T-cell (primary cell): Measurements from ENCODE around the gene GATAD2A. TPM values are rescaled to one million over a fixed set of nuclear protein-coding genes. Genes with fewer than 3 reads are reported as not detected.

Experiments used
- ATAC-seq, 4 experiments: fragments of 200-7000 bp in 3 of 4; fragments of 150-1000 bp in 1 of 4; cut with Tn5 transposase; replicated peaks in 1 of 4; 1 replicate in 3 of 4; 2 replicates in 1 of 4; pipeline ENCODE4 v1.10.0; 2021; ENCODE audit warnings: moderate library complexity in 3 of 4, mild to moderate bottlenecking in 2 of 4, moderate number of reproducible peaks in 1 of 4
- CTCF ChIA-PET, 2 donors: fragments of 300-600 bp; sonication (Branson Sonifier 250); formaldehyde crosslinking; loops; one replicate each; lab custom pipeline; 2022; ENCODE audit warnings: antibody characterized with exemption in 2 of 2; lab: Charles Lee
- POLR2A ChIA-PET, 2 donors: fragments of 300-600 bp; sonication (Branson Sonifier 250); formaldehyde crosslinking; loops; one replicate each; lab custom pipeline; 2022; ENCODE audit warnings: antibody characterized with exemption in 2 of 2; lab: Charles Lee
- DNase-seq, 35 experiments: peaks; one replicate each; pipeline versions ENCODE4 v3.0.0 to v3.0.0-alpha.2; 2013 to 2023
- H3K27ac ChIP-seq: one replicate; pipeline ENCODE4 v1.5.1; 2013; ENCODE audit warnings: low read length
- H3K27me3 ChIP-seq, 2 experiments: replicated peaks in 1 of 2; 1 replicate in 1 of 2; 2 replicates in 1 of 2; pipeline versions ENCODE4 v1.6.1 to v1.7.0; 2013; ENCODE audit warnings: low read length in 1 of 2, mixed read lengths in 1 of 2; ENCODE audit not compliant: control insufficient read depth in 2 of 2, insufficient read depth in 2 of 2; ENCODE audit errors: extremely low read depth in 1 of 2
- H3K36me3 ChIP-seq, 2 donors: 1 replicate in 1 of 2; 2 replicates in 1 of 2; pipeline versions ENCODE4 v1.6.1 to v1.7.0; 2013; ENCODE audit warnings: low read length in 1 of 2; ENCODE audit not compliant: control insufficient read depth in 2 of 2, insufficient read depth in 1 of 2; ENCODE audit errors: extremely low read depth in 1 of 2
- H3K4me1 ChIP-seq, 2 experiments: 1 replicate in 1 of 2; 2 replicates in 1 of 2; pipeline versions ENCODE4 v1.6.1 to v1.7.0; 2013; ENCODE audit warnings: low read length in 2 of 2, mixed read lengths in 1 of 2; ENCODE audit not compliant: insufficient read depth in 2 of 2, control insufficient read depth in 1 of 2; ENCODE audit errors: extremely low read depth in 1 of 2
- H3K4me3 ChIP-seq, 2 donors: 1 replicate in 1 of 2; 2 replicates in 1 of 2; pipeline versions ENCODE4 v1.5.1 to v1.7.0; 2013; ENCODE audit warnings: mild to moderate bottlenecking in 2 of 2, low read length in 1 of 2, moderate library complexity in 1 of 2; ENCODE audit not compliant: control insufficient read depth in 1 of 2; ENCODE audit errors: extremely low read depth in 1 of 2
- H3K9me3 ChIP-seq: 2 replicates; pipeline ENCODE4 v1.7.0; 2013
- H3K27ac Mint-ChIP-seq, 2 donors: one replicate each; pipeline ENCODE4 v1.8.0; 2020 to 2021; ENCODE audit warnings: mild to moderate bottlenecking in 2 of 2, mixed read lengths in 2 of 2
- H3K27me3 Mint-ChIP-seq, 2 donors: one replicate each; pipeline ENCODE4 v1.8.0; 2021 to 2022; ENCODE audit warnings: mixed read lengths in 2 of 2
- H3K36me3 Mint-ChIP-seq: one replicate; pipeline ENCODE4 v1.8.0; 2021; ENCODE audit warnings: mixed read lengths
- H3K4me1 Mint-ChIP-seq, 3 donors: one replicate each; pipeline ENCODE4 v1.8.0; 2020 to 2022; ENCODE audit warnings: mixed read lengths in 3 of 3, mild to moderate bottlenecking in 1 of 3
- H3K4me3 Mint-ChIP-seq, 3 donors: one replicate each; pipeline ENCODE4 v1.8.0; 2020 to 2022; ENCODE audit warnings: mild to moderate bottlenecking in 3 of 3, mixed read lengths in 3 of 3, moderate library complexity in 3 of 3
- H3K9me3 Mint-ChIP-seq, 3 donors: one replicate each; pipeline ENCODE4 v1.8.0; 2020 to 2022; ENCODE audit warnings: mixed read lengths in 3 of 3
- WGBS: methylation state at CpG from one replicate; pipeline ENCODE4 v1.1.5; 2013; ENCODE audit warnings: missing lambda C conversion rate; ENCODE audit not compliant: insufficient coverage; 5-methylcytosine and 5-hydroxymethylcytosine counted together
- total RNA-seq, 35 experiments: library from RNA in 6 of 35; stranded (reverse) in 6 of 35; fragments of 120-200 nt in 1 of 35; gene quantifications; one replicate each; pipeline versions ENCODE4 v1.2.1 to v1.2.4 and lab custom pipeline; 2013 to 2026

The GATAD2A gene
- total RNA-seq, 5 donors from 2014 or later (not counting 1 experiment from before 2014, with no cell fraction given): 114 to 144 (median 133) TPM

- ATAC-seq: no peak
These were observed 130.1 kb downstream of the GATAD2A start for GRCh38 chr19:19535311-19536191.

GRCh38 chr19:19537075-19538048, 131.9 kb downstream of the GATAD2A start:
- Mint-ChIP-seq H3K9me3 (no peaks in the 10 kb centered on the region), H3K27me3 (peaks cover 0 to 12% of the 10 kb centered on the region in 2 donors), H3K4me1 (peaks cover 27 to 56% (median 34%) of the 10 kb centered on the region in 3 donors), H3K27ac (peak overlapping the region; percentile 66 to 80), H3K36me3 (no peaks in the 10 kb centered on the region), H3K4me3 (peak overlapping the region; percentile 57 to 84 (median 70))
- no peak overlapping the region for H3K27ac ChIP-seq
- whole genome bisulfite sequencing: 42% methylated on average over 53 of the region's 59 CpGs
- H3K27me3 ChIP-seq: peaks cover 0 to 35% of the 10 kb centered on the region in 2 experiments
- no peak overlapping the region for H3K4me3 ChIP-seq
- POLR2A ChIA-PET: no interaction called here
- no peaks in the 10 kb centered on the region for H3K9me3 ChIP-seq
- DNase-seq: peak in 3 of 35 experiments; percentile 29 to 62 (median 42)
- CTCF ChIA-PET: no interaction called here
- peak in 1 of 4 experiments; percentile 25 for ATAC-seq
- no peaks in the 10 kb centered on the region for H3K36me3 ChIP-seq
- H3K4me1 ChIP-seq: peaks cover 4 to 57% of the 10 kb centered on the region in 2 experiments

More at GRCh38 chr19:19535311-19536191, 130.1 kb downstream of the GATAD2A start:
- Histone ChIP-seq H3K27me3 (peaks cover 0 to 19% of the 10 kb centered on the region in 2 experiments), H3K27ac (no peak overlapping the region), H3K9me3 (no peaks in the 10 kb centered on the region), H3K4me3 (no peak overlapping the region), H3K36me3 (peaks cover 0 to 2% of the 10 kb centered on the region in 2 donors), H3K4me1 (peaks cover under 1 to 45% of the 10 kb centered on the region in 2 experiments)
- H3K36me3 Mint-ChIP-seq: no peaks in the 10 kb centered on the region
- no peaks in the 10 kb centered on the region for H3K9me3 Mint-ChIP-seq
- peaks cover 0 to 10% of the 10 kb centered on the region in 2 donors for H3K27me3 Mint-ChIP-seq
- ChIA-PET CTCF (interaction anchor here in 1 of 2 donors (0.6 kb wide), 1 partner anchor 18 kb away, joined by 4 read pairs; no protein-coding TSS in a partner anchor), POLR2A (no interaction called here)
- DNase-seq: no peak
- WGBS: 93% methylated on average over 34 of the region's 34 CpGs
- H3K4me1 Mint-ChIP-seq: peaks cover 20 to 46% (median 27%) of the 10 kb centered on the region in 3 donors
- no peak overlapping the region for H3K27ac Mint-ChIP-seq
- no peak overlapping the region for H3K4me3 Mint-ChIP-seq

GRCh38 chr19:19538061-19538784, 132.7 kb downstream of the GATAD2A start, which contains the start of gene CILP2:
Gene CILP2, plus strand, starts transcription at chr19:19538265. Its CDS starts 85 bp downstream, at chr19:19538350.
- Mint-ChIP-seq H3K4me1 (peaks cover 24 to 53% (median 34%) of the 10 kb centered on the region in 3 donors), H3K4me3 (peak within 1 kb of the TSS; percentile 57 to 84 (median 70)), H3K9me3 (no peaks in the 10 kb centered on the region), H3K27me3 (peaks cover 0 to 14% of the 10 kb centered on the region in 2 donors), H3K36me3 (no peaks in the 10 kb centered on the region), H3K27ac (peak within 1 kb of the TSS; percentile 44 to 68)
- H3K36me3 ChIP-seq: no peaks in the 10 kb centered on the region
- peak within 1 kb of the TSS; percentile 0 to 10 for H3K4me3 ChIP-seq
- ChIA-PET POLR2A (no interaction called here), CTCF (no interaction called here)
- peak in 14 of 35 experiments; percentile 21 to 60 (median 40) for DNase-seq
- H3K27ac ChIP-seq: no peak within 1 kb of the TSS
- H3K9me3 ChIP-seq: no peaks in the 10 kb centered on the region
- ATAC-seq: peak in 3 of 4 experiments; percentile 15 to 21 (median 20)
- peaks cover 0 to 42% of the 10 kb centered on the region in 2 experiments for H3K27me3 ChIP-seq
- peaks cover 4 to 56% of the 10 kb centered on the region in 2 experiments for H3K4me1 ChIP-seq
- WGBS: 10% methylated on average over 52 of the region's 56 CpGs

- no peaks in the 10 kb centered on the region for H3K9me3 Mint-ChIP-seq
- peak overlapping the region; percentile 0 to 10 for H3K4me3 ChIP-seq
- ChIA-PET POLR2A (no interaction called here), CTCF (no interaction called here)
- 49% methylated on average over 5 of the region's 7 CpGs for WGBS
- H3K4me3 Mint-ChIP-seq: peak overlapping the region; percentile 39 to 84 (median 56)
- peaks cover 4 to 56% of the 10 kb centered on the region in 2 experiments for H3K4me1 ChIP-seq
- H3K27ac Mint-ChIP-seq: peak overlapping the region; percentile 44 to 68
- peaks cover 24 to 50% (median 34%) of the 10 kb centered on the region in 3 donors for H3K4me1 Mint-ChIP-seq
- H3K27ac ChIP-seq: no peak overlapping the region
- H3K27me3 Mint-ChIP-seq: peaks cover 0 to 14% of the 10 kb centered on the region in 2 donors
- peaks cover 0 to 48% of the 10 kb centered on the region in 2 experiments for H3K27me3 ChIP-seq
- ATAC-seq (no peak), DNase-seq (no peak)
- no peaks in the 10 kb centered on the region for H3K36me3 Mint-ChIP-seq
- no peaks in the 10 kb centered on the region for H3K9me3 ChIP-seq
- no peaks in the 10 kb centered on the region for H3K36me3 ChIP-seq
These were observed 133.3 kb downstream of the GATAD2A start for GRCh38 chr19:19538785-19539166.

- no peaks in the 10 kb centered on the region for H3K9me3 Mint-ChIP-seq
- Histone ChIP-seq H3K9me3 (no peaks in the 10 kb centered on the region), H3K27ac (no peak overlapping the region), H3K27me3 (peaks cover 0 to 50% of the 10 kb centered on the region in 2 experiments), H3K4me1 (peaks cover 4 to 56% of the 10 kb centered on the region in 2 experiments), H3K36me3 (no peaks in the 10 kb centered on the region), H3K4me3 (no peak overlapping the region)
- no peak overlapping the region for H3K27ac Mint-ChIP-seq
- CTCF ChIA-PET: no interaction called here
- ATAC-seq (no peak), DNase-seq (no peak)
- H3K36me3 Mint-ChIP-seq: no peaks in the 10 kb centered on the region
- peaks cover 0 to 14% of the 10 kb centered on the region in 2 donors for H3K27me3 Mint-ChIP-seq
- WGBS: 63% methylated on average over 16 of the region's 19 CpGs
- H3K4me3 Mint-ChIP-seq: peak overlapping the region in 2 of 3 donors; percentile 24 to 84
- POLR2A ChIA-PET: no interaction called here
- H3K4me1 Mint-ChIP-seq: peaks cover 24 to 43% (median 31%) of the 10 kb centered on the region in 3 donors
These were observed 134.2 kb downstream of the GATAD2A start for GRCh38 chr19:19539698-19540063.
